HG03378 (cell line): Measurements from ENCODE around the gene HOTAIR.

Experiments
- ATAC-seq: cut with Tn5 transposase; IDR thresholded peaks from one replicate; pipeline ENCODE4 v1.9.1; 2021; ENCODE audit warnings: mild to moderate bottlenecking, moderate library complexity; ENCODE audit not compliant: unreplicated experiment

Gene HOTAIR

DNA sequence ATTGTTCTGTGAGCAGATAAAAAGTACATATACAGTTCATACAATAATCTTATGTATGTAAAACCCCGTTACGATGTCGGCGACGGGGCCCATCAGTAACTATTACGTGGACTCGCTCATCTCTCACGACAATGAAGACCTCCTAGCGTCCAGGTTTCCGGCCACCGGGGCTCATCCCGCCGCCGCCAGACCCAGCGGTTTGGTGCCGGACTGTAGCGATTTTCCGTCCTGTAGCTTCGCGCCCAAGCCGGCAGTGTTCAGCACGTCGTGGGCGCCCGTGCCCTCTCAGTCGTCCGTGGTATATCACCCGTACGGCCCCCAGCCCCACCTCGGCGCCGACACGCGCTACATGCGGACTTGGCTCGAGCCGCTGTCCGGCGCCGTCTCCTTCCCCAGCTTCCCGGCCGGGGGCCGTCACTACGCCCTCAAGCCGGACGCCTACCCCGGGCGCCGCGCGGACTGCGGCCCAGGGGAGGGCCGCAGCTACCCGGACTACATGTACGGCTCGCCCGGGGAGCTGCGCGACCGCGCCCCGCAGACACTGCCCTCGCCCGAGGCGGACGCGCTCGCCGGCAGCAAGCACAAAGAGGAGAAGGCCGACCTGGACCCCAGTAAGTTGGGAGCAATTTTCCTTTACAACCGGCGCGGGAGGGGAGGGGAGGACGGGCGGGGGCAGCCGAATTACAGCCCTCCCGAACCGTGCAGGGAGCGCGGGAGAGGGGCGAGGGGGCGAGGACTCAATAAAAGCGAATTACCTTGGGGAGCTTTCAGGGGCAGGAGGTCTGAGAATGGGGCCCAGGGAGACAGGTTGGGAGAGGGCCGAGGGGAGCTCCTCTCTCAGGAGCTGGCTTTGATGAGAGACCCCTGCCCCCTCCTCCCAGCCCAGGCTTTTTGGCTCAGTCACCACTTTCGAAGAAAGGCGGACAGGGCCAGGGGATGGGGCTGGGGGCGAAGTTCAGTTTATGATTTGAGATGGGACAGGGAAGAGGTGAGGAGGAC lies 25.7 kb upstream of the HOTAIR start, which contains the start of gene HOXC9:
Gene HOXC9 (plus strand): TSS at position 46 of the 999 bp plus-strand sequence. CDS start 28 bp downstream, at position 74.
- ATAC-seq: no peak

DNA sequence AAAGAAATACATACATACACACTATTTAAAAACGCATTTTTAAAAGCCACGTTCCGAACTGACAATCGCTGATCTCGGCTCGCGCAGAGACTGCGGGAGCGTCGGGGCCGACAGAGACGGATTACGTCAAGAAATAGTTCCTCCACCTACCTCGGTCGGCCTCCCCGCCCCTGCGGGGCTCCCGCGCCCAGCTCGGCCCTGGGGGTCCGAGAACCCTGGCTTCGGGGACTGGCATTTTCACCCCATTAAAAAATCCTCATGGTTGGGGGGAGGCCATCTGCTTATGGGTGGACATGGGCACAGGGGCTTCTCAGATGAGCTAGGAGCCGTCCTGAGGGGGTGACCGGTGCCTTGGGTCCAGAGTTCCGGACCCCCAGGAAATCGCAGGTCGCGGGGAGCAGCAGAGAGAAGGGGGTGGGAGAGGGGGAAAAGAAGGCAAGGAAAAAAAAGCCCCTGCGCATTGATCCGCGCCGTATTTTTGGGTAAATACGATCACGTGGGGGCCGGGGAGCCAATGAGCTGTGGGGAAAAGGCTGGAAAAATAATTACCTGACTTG lies 24.9 kb upstream of the HOTAIR start:
- no peak for ATAC-seq

DNA sequence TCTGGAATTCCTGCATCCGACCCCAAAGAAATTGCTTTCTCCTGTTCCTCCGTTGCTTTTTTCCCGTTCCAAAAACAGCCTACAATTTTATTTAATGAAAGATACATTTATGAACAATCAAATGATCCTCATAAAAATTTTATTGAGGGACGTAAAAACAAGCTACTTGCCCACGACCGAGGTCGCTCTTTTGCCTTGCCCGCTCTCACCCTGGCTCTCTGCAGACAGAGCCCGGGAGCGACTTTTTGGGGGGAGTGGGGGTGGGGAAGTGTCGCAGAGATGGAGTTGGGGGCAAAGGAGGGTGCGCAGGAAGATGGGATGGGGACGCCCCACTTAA lies 24.1 kb upstream of the HOTAIR start:
- ATAC-seq: no peak

DNA sequence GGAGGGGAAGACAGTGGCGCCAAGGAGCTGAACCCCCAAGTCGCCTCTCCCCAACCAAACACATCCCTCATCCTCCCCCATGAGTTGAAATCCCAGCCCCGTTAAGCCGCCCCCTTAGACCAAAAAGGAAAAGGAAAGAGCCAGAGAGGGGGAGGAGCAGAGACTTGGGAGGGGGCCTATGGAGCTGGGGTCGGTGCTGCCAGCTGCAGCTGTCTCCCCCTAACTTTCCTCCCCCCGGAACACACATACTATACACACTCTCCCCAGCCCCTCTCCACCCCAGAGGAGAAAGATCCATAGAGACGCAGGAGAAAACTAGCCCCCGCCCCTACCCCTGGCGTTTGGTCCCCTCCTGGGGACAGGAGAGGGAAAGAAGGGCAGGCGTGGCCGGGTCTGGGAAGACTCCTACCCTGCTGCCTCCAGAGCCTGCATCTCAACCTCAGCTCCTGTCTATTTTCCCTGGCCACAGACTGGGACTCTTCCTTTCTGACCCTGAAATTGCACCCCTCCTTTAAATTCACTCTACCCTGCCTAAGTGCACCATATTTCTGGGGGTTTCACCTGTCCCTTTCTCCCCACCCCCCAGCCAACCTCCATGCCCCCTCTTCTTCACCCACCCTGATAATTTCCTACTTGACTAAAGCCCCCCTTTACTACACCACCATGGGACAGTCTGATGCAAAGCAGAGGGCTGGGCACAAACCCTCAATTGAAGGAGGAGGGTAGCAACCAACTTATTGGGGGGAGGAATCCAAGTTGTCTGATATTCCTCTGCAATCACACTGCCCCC lies 23.6 kb upstream of the HOTAIR start:
- no peak for ATAC-seq

DNA sequence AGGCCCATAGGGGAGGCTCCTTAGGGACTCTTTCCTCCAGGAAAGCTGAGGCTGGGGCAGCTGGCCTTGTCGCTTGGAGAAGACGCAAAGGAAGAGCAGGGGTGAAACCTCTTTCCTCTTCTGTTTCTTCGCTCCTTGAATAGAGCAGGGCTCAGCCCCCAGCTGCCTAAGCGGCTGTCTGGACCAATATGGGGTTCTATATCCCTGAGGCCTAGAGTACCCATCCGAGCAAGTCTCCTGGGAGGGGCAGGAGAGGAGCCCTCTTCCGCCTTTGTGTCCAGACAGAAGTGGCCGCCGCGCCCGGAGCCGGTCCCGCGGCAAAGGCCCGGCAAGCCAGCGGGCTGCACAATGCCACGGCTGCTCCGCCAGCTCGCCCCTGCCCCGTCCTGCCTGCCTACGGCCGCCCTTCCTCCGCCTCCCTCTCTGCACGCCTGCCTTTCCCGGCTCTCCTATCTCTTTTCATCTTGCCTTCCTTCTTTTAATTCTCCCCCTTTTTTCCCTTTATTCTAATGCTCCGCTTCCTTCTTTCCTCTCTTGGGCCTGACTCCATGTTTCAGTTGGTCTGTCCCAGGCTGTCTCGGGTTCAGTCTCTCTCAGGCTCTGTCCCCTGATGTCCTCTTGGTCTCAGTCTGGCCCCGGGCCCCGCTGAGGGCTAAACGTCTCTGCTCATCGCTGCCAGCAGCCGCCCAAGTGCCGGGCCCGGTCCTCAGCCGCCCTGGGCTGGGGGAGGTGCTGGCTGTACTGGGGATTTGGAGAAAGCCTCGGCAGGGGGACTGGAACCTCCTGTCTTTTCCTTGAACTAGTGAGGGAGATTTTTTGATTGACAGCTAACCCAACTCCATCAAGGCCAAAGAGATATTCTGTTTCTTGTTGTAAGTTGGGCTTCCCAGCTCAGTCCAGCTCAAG lies 22.7 kb upstream of the HOTAIR start:
- no peak for ATAC-seq

DNA sequence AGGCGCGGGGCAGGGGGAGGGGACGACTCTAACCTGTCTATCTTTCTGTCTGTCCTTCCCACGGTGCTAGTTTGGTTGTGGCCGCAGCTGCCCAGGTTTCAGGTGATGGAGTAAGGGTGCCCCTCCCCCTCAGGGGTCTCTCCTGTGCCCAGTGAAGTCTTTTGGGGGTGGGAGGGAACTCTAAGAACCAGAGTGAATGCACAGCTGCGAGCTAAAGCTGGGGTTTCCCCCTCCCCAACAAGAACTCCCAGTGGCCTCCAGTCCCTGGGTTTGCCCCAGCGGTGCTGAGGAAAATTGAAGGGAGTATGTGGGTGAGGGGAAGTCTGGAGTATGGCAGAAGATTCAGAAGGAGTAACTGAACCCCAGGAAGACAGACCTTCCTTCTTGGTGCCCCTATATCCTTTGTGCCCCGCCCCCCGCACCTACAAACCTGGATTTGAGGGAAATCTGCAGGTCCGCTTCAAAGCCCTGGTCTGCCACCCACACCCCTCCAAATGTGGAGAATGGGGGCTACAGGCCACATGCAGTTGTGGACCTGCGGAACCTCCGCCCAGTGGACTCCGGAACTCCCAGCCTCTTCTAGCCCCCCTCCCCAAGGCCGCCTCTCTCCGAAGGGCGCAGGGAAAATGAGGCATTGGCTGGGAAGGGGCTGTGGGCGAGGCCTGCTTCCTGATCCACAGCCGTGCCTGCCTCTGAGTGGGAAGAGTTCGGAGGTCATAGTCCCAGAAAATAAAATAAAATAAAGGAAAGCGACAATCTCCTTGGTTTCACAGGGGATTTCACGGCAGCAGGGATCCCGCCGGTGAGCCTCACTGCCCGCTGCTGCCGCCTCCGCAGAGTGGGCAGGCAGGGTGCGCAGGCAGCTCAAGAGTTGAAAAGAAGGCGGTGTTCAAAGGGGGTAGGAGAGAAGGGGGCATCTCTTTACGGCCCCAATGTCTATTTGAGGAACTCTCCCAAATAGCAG lies 21.8 kb upstream of the HOTAIR start:
- ATAC-seq: no peak

DNA sequence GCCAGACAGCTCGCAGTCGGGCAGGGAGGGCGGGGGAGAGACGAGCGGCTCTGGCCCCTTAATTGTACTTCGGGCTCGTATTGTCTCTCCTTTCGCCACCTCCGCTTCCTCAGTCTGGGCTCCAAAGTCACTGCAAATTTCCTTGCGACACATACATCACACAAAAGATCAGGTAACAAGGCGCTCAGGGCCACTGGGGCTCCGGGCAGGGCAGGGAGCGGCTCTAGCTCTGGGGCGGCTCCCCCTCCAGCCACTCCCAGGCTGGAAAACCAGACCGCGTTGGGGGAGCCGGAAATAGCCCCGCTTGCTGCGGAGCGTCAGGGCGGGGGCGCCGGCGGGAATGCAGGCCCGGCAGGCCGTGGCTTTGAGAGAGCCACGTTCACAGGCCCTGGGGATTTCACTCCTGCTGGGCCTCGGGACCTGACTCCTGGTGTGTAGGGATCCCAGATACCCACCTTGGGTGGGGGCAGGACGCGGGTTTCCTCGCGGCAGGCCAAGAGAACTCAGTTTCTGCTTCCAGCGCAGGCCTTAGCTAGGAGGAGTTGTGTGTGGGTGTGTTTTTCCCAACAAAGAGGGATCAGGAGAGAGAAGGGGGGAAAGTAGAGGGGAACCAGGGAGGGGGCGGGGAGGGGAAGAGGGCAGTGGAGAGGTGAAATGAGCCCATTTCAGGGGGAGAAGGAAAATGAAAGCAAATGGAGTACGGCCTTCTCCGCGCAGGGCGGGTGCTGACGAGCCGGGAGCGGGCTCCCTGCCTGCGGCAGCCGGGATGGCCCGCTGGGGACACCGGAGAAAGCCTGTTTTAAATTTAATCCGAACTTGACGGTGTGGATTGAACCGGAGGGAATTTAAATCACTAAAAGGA lies 20.9 kb upstream of the HOTAIR start:
- ATAC-seq: no peak

DNA sequence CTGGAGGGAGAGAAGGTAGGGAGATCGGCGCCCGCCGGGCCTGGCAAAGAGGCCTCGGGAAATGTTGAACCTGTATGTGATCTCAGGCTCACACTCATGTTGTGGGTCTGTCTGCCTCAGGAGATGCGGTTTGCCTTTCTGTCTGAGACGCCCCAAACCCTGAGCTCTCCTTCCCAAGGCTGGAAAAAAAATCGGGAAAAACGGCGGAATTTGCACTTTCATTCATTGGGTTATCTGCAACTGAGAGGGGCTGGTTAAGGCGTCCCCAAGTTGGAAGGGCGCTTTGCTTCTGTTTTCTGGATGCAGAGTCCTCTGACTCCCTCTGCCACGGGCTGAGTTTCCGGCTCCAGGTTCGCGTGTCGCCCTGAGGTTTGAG lies 20.2 kb upstream of the HOTAIR start:
- no peak for ATAC-seq

DNA sequence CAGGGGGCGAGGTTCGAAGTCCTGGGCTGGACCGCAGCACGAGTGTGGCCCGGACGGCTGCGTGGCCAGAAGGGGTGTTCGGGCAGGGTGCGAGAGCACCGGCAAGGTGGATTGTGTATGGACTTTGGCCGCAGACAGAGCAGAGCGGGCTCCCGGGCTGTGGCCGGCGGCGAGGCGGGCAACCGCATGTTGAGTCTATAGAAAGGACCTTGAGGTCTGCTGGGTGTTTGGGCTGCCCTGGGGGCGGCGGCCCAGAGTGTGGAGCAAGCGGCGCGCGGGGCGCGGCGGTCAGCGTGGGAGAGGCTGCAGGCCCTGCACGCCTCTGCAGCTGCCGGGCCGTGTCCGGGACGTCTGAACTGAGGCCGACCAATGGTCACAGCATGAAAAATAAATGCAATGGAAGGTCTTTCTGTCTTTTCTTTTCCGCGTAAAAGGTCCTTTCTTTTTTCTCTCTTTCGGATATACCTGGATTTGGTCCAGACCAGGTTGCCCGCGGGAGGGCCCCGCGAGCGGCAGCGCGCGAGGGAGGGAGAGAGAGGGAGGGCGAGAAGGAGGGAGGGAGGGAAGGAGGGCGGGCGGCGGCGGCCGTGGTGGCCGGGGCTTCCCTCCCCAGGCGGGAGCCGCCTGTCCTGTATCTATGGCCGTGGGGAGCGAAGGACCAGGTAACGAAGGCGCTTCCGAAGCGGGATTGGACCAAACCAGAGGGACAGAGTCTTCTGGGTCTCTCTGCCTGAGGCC lies 19.7 kb upstream of the HOTAIR start:
- no peak for ATAC-seq

DNA sequence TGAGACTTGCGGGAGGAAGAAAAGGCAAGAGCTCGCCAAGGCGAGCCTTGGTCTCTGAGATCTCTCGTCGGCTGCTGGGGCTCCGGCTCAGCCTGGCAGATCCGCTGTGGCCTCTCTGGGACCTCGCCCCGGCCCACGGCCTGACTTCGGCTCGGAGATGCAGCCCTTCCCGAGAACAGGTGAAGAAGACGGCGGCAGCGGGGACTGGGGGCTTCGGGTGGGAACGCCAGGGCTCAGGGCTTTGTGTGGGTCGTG lies 19.2 kb upstream of the HOTAIR start:
- no peak for ATAC-seq

DNA sequence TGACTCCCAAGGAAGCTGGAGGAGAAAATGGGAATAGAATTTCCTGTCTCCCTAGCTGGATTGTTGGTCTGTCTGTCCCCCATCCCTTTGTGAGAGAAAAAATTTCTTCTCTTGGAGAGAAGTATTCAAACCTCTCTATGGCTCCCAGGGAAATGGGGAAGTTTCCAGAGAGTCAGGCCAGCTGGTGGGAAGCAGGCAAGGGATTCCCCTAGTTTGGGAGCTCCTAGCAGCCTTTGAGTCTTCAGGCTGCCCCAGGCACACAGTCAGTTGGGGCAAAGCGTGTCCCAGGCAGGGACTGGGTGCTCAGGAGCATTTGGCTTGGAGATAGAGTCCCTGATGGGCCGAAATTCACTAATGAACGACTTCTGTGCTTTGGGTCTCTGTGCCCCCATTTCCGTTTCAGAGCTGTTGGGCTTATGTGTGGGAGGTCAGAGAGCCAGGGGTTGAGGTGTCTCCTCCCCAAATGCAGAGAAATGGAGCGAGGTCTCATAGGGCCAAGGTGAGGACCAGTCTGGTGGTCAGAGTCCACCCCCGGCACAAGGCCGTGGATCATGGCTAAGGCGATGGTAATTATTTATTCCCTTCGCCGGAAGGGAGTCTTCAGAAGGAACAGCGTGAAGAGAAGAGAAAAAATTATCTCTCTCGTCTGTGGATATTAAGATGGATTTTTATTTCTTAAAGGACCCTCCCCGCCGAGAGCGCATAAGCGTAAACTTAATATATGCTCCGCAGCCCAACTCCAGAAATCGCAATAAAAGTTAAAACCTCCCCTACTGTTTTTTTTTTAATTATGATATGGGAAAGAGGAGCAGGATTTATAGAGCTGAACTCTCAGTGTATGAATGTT lies 18.6 kb upstream of the HOTAIR start:
- no peak for ATAC-seq

DNA sequence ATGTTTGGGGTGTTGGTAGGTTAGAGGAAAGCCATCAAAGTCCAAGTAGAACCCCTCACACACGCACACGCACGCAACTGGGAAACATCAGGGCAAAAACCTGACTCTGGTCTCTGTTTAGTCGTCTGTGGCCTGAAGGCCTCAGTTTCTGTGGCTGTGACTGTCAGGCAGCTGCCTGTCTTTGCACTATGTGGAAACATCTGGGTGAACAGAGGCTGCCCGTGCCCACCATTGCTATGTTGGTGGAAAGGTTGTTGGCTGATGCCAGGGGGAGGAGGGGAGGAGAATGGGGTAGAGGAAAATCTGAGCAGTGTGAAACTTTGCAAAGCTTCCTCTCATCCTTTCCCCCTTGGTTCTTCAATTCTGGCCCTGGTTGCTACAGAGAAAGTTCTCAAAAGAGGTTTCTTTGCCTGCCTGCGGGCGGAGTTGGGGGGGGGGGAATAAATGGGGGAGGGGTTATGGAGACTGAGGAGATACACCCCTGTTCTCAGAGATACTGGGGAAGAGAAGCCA lies 17.7 kb upstream of the HOTAIR start:
- no peak for ATAC-seq

DNA sequence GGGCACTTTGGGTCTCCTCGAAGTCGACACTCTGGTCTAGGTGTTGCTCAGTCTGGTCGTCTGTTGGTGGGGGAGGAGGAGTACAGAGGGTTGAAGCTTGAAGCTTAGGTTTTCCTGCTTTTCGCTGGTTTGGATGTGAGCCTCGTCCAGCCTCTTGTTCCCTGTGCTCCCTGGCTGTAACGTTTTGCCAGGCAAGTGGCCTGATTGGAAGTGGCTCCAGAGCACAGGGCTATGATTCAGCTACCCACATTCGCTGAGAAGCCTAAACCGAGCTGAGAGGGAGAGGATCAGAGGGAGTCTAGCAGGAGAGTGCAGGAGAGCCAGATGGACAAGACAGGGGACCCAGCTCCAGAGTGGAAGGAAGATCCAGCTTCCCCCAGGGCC lies 16.3 kb upstream of the HOTAIR start:
- ATAC-seq: no peak

DNA sequence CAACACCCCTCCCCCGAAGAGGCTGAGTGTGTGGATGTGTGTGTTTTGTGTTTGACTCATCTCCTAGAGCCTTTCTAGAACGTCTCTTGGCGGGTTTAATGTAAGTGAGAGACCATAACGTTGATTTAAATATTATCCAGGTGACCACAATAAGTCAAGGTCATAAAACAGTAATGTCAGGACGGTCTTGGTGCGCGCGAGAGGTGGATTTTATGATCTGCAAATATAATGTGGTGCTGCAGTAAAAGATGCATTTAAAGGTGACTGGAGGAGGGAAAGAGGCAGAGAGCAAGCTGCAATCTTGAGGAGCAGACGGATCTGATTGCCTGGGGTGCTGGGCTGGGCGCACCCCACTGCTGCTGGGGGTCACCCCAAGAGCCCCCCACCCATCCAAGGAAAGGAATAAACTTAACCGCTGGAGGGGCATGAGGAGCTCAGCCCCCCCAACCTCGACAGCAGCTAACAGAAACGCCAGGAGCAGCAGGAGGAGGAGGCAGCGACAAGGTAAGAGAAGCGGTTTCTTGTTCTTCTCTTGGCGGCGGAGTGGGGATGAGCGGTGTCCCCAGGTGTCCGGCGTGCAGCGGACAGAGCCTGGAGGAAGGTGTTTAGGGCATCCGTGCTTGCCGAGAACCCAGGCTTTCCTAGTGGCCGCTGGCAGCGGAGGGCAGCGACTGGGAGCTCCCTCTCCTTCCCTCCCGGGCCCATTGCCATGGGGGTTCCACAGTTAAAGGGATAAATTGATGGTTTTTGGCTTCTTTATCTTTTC lies 15.7 kb upstream of the HOTAIR start:
- ATAC-seq: no peak

DNA sequence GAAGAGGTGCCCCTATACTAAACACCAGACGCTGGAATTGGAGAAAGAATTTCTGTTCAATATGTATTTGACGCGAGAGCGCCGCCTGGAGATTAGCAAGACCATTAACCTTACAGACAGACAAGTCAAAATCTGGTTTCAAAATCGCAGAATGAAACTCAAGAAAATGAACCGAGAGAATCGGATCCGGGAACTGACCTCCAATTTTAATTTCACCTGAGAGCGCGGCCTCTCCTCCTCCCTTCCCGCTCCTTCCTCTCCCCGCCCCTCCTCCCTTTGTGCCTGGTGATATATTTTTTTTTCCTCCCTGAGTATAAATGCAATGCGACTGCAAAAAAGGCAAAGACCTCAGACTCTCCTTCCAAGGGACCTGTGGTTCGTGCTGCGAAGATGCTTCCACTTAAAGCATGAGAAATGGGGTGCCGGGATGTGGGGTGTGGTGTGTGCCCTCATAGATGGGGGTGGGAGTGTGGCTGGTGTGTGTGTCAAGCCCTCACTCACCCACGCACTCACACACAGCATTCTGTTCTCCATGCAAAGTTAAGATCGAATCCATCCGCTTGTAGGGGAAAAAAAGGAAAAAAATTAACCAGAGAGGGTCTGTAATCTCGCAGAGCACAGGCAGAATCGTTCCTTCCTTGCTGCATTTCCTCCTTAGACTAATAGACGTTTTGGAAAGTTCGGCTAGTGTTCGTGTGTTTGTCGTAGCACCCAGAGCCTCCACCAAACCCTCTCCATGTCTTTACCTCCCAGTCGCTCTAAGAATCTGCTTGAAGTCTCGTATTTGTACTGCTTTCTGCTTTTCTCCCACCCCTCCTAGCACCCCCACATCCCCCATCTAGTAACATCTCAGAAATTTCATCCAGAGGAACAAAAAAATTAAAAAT lies 14.7 kb upstream of the HOTAIR start:
- ATAC-seq: no peak
